Colonic mucosa (tissue), 4 donors: ENCODE data around the gene HTATSF1. TPM values are rescaled to one million over a fixed set of nuclear protein-coding genes. Genes with fewer than 3 reads are reported as not detected.

Experiments
- DNase-seq: peaks from one replicate; pipeline ENCODE4 v3.0.0-alpha.2; 2020
- H3K27ac ChIP-seq: fragments of 200-600 bp; one replicate; pipeline ENCODE4 v1.8.0; 2021
- H3K27me3 ChIP-seq: fragments of 200-600 bp; one replicate; pipeline ENCODE4 v1.8.0; 2021
- H3K36me3 ChIP-seq: fragments of 200-600 bp; one replicate; pipeline ENCODE4 v1.8.0; 2021
- H3K4me1 ChIP-seq: fragments of 200-600 bp; one replicate; pipeline ENCODE4 v1.8.0; 2021; ENCODE audit warnings: mild to moderate bottlenecking
- H3K4me3 ChIP-seq: fragments of 200-600 bp; one replicate; pipeline ENCODE4 v1.8.0; 2021
- H3K9ac ChIP-seq, 2 donors: one replicate each; pipeline ENCODE4 v1.7.0; 2013; ENCODE audit warnings: control low read depth in 2 of 2, low read depth in 2 of 2, low read length in 2 of 2
- H3K9me3 ChIP-seq: fragments of 200-600 bp; one replicate; pipeline ENCODE4 v1.8.0; 2021
- intact Hi-C: fragments of 100-400 bp; cut with DNase I; formaldehyde crosslinking; loops from one replicate; pipeline ENCODE4 v1.14.1; 2022
- total RNA-seq, 2 donors: library from RNA; stranded (reverse); fragmentation: NEBNext Ultra II Directional in 1 of 2; extraction: Animal tissue kit (Norgen Biotek cat#: 25700) in 1 of 2; gene quantifications; one replicate each; pipeline ENCODE4 v1.2.1, GENCODE V29; 2021
- TF ChIP-seq, protein P1 (sequence below): fragments of 200-600 bp; IDR thresholded peaks from one replicate; pipeline ENCODE4 v1.8.0; 2022; ENCODE audit warnings: antibody characterized with exemption, mild to moderate bottlenecking
- donor health status: healthy.
- donor health status: DM: no; HTN: no; CAD: no.
- donor health status: DM: no; HTN: no; CAD: no.

Gene HTATSF1
- total RNA-seq, 2 donors from 2014 or later: 30.6 to 35.9 TPM

DNA sequence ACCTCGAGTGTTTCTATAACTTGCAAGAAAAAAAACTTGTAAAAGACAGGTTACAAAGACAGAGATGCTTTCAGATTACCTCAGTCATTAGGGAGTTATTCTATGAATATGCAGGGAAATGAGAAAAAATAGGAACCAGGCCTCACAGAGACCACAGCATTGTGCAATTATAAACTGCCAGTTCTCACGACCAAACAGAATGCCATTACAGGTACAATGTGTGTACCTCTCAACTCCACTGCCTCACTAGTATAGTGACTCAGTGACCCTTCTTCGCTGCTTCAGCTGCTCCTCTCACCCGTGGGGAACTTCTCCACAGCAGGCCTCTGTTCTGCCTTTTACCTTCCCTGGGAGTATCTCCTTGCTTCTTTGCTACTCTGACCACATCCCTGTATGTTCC lies 2.3 kb upstream of the HTATSF1 start:
- H3K27me3 ChIP-seq: no peaks in the 10 kb centered on the region
- H3K4me3 ChIP-seq: no peak overlapping the region
- no peak overlapping the region for H3K9ac ChIP-seq
- intact Hi-C loops: loop anchor here (10.0 kb wide), 1 partner anchor 510 kb away; the partner anchor contains the start of gene SLC9A6
- TF ChIP-seq, protein P1, sequence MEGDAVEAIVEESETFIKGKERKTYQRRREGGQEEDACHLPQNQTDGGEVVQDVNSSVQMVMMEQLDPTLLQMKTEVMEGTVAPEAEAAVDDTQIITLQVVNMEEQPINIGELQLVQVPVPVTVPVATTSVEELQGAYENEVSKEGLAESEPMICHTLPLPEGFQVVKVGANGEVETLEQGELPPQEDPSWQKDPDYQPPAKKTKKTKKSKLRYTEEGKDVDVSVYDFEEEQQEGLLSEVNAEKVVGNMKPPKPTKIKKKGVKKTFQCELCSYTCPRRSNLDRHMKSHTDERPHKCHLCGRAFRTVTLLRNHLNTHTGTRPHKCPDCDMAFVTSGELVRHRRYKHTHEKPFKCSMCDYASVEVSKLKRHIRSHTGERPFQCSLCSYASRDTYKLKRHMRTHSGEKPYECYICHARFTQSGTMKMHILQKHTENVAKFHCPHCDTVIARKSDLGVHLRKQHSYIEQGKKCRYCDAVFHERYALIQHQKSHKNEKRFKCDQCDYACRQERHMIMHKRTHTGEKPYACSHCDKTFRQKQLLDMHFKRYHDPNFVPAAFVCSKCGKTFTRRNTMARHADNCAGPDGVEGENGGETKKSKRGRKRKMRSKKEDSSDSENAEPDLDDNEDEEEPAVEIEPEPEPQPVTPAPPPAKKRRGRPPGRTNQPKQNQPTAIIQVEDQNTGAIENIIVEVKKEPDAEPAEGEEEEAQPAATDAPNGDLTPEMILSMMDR: no peak
- H3K36me3 ChIP-seq: no peaks in the 10 kb centered on the region
- H3K9me3 ChIP-seq: no peaks in the 10 kb centered on the region
- H3K27ac ChIP-seq: no peak overlapping the region
- no peak for DNase-seq
- H3K4me1 ChIP-seq: no peaks in the 10 kb centered on the region

DNA sequence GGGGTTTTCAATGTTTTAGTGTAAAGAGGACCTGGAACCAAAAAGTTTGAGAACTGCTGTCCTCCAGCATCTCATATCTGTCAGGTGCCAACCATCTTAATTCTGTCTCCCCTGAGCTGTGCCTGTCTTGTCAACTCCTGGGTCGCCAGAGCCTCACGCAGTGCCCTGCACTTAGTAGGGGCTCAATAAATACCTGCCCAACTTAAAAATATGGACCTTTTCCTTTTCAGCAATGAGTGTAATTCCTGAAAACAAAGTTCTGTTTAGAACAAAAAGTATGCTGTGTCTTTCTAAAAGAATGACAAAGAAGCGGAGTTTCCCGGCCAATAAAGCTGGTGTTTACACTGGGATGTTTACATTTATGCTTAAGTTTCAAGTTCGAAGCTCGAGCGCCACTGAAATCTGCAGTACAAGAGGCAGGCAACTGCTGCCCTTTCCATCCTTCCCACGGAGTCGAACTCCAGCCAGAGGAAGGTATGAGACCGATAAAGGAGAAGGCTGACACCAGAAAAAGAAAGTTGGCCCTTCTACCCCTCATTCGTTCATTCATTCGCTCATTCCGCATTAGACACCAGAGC lies 1.1 kb upstream of the HTATSF1 start:
- Histone ChIP-seq H3K36me3 (no peaks in the 10 kb centered on the region), H3K9ac (peak overlapping the region; percentile 38 to 42), H3K4me1 (no peaks in the 10 kb centered on the region), H3K27ac (peak overlapping the region; percentile 90), H3K27me3 (no peaks in the 10 kb centered on the region), H3K9me3 (no peaks in the 10 kb centered on the region), H3K4me3 (peak overlapping the region; percentile 61)
- no peak for DNase-seq
- intact Hi-C loops: loop anchor here (10.0 kb wide), 1 partner anchor 511 kb away; the partner anchor contains the start of gene SLC9A6
- TF ChIP-seq, protein P1: no peak

DNA sequence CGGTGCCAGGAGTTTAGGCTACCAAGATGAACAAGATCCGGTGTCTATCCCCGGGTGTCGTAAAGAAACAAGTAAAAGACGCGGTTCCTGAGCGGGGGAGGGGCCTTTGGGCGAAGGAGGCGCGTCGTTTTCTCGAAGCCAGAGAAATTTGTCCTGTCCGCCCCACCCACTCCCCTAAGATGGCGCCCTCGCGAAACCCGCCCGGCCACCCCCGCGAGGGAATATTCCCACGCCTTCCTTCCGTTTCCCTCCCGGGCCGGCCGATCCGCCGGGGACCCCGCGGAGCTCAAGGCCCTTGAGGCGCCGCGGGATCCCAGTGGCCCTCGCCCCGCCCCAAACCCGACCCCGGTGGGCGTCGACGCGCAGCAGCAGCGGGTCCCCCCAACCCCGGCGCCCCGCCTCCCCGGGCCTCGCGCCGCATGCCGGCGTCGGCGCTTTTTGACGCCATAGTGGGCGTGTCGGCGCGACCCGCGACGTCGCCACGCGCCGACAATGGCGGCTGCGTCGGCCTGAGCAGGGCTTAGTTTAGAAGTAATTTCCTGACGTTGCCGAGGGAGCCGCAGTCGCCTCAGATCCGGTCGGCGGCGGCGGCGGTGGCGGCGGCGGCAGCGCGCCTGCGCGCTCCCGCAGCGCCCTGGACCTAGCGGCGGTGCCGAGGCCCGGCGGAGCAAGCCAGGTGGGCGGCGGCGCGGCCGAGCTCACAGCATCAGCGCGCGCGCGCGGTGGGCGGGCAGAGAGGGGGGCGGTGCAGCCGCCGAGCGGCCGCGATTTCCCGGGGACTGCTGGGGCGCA lies 432 bp upstream of the HTATSF1 start:
- H3K4me1 ChIP-seq: no peaks in the 10 kb centered on the region
- H3K27me3 ChIP-seq: no peaks in the 10 kb centered on the region
- H3K4me3 ChIP-seq: peak overlapping the region; percentile 61
- no peaks in the 10 kb centered on the region for H3K36me3 ChIP-seq
- TF ChIP-seq, protein P1: no peak
- no peaks in the 10 kb centered on the region for H3K9me3 ChIP-seq
- peak overlapping the region; percentile 55 to 60 for H3K9ac ChIP-seq
- intact Hi-C loops: loop anchor here (10.0 kb wide), 1 partner anchor 512 kb away; the partner anchor contains the start of gene SLC9A6
- H3K27ac ChIP-seq: peak overlapping the region; percentile 90
- DNase-seq: peak; percentile 87

DNA sequence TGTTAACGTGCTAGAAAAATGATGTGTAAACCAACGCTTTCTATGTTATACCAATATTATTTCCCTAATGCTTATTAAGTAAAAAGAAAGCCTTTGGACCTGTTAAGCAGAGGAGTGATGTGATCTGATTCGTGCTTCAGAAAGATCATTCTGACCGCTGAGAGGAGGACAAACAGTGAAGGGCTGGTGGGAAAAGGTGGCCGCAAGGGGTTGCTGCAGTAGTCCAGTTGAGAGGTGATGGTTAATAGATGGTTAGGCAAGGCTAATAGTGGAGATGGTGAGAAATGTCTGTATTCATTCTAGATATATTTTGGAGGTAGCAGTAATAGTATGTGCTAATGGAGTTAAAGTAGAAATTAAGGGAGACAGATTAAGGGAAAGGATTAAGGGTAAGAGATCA lies 21.7 kb downstream of the HTATSF1 start:
- Histone ChIP-seq H3K4me3 (no peak overlapping the region), H3K27ac (no peak overlapping the region), H3K27me3 (no peaks in the 10 kb centered on the region), H3K4me1 (no peaks in the 10 kb centered on the region), H3K9ac (no peak overlapping the region), H3K36me3 (no peaks in the 10 kb centered on the region), H3K9me3 (no peaks in the 10 kb centered on the region)
- TF ChIP-seq, protein P1: no peak
- intact Hi-C loops: no loop called here
- DNase-seq: no peak

DNA sequence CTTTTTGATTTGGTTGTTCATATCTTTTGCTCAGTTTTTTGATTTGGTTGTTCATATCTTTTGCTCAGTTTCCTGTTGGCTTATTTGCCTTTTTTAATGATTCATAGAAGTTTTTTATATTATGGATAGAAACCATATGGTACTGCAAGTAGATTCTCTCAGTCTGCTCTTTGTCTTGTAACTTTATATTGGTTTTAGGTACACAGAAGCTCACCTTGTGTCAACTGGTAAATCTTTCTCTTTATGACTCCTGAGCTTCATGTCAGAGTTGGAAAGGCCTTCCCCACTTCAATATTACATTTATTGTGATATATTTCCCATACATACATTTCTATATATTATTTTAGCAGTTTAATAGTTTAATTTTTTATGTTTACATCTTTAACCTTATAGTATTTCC lies 26.4 kb downstream of the HTATSF1 start:
- Histone ChIP-seq H3K4me1 (no peaks in the 10 kb centered on the region), H3K27ac (no peak overlapping the region), H3K27me3 (no peaks in the 10 kb centered on the region), H3K9ac (no peak overlapping the region), H3K36me3 (no peaks in the 10 kb centered on the region), H3K9me3 (no peaks in the 10 kb centered on the region), H3K4me3 (no peak overlapping the region)
- intact Hi-C loops: no loop called here
- no peak for DNase-seq
- TF ChIP-seq, protein P1: no peak
